Right atrium auricular region (tissue), 2 donors: ENCODE measurements around the gene SEMA3C. TPM values are rescaled to one million over a fixed set of nuclear protein-coding genes. Genes with fewer than 3 reads are reported as not detected.
"Not testable (repeated sequence)": the region's sequence is repeated elsewhere in the genome, so short reads cannot be mapped to it uniquely, and the experiment has no call there.

Experiments
- DNase-seq: peaks from one replicate; pipeline ENCODE4 v3.0.0-alpha.2; 2019; ENCODE audit warnings: low spot score
- H3K27ac ChIP-seq, 2 donors: fragments of 200-600 bp; sonication (generic); 1 replicate in 1 of 2; 2 replicates in 1 of 2; pipeline ENCODE4 v1.5.1; 2016 to 2019
- H3K27me3 ChIP-seq, 2 donors: fragments of 200-600 bp; sonication (generic); one replicate each; pipeline versions ENCODE4 v1.5.1 to v1.6.0; 2017 to 2019
- H3K36me3 ChIP-seq: fragments of 200-600 bp; sonication (generic); one replicate; pipeline ENCODE4 v1.5.1; 2016
- H3K4me1 ChIP-seq, 2 donors: fragments of 200-600 bp; sonication (generic); one replicate each; pipeline versions ENCODE4 v1.5.1 to v1.6.0; 2017 to 2019
- H3K4me3 ChIP-seq, 2 donors: fragments of 200-600 bp; sonication (generic); 1 replicate in 1 of 2; 2 replicates in 1 of 2; pipeline ENCODE4 v1.5.1; 2017 to 2019; ENCODE audit warnings: mild to moderate bottlenecking in 1 of 2, moderate library complexity in 1 of 2
- H3K9me3 ChIP-seq, 2 donors: fragments of 200-600 bp; sonication (generic); one replicate each; pipeline ENCODE4 v1.5.1; 2019
- CTCF ChIP-seq, 2 donors: fragments of 200-600 bp; sonication (generic); IDR thresholded peaks; one replicate each; pipeline ENCODE4 v1.5.1; 2019; ENCODE audit warnings: antibody characterized with exemption in 2 of 2
- total RNA-seq, 2 donors: library from RNA; depleted of rRNA; stranded (reverse); fragments of >200 nt; gene quantifications; one replicate each; pipeline ENCODE4 v1.1.0, GENCODE V29; 2016

The SEMA3C gene
- total RNA-seq, 2 donors from 2014 or later, result 58.3 to 61.6 TPM

GRCh38 chr7:80935991-80936780 is 17.3 kb upstream of the SEMA3C start:
- peaks cover 0 to 2% of the 10 kb centered on the region in 2 donors for H3K4me1 ChIP-seq
- DNase-seq, result no peak
- no peak overlapping the region for H3K27ac ChIP-seq
- H3K27me3 ChIP-seq, result no peaks in the 10 kb centered on the region
- no peak overlapping the region for H3K4me3 ChIP-seq
- no peaks in the 10 kb centered on the region for H3K9me3 ChIP-seq
- H3K36me3 ChIP-seq, result no peaks in the 10 kb centered on the region
- no peak for TF ChIP-seq CTCF (IDR thresholded peaks at IDR 0.05)

DNA sequence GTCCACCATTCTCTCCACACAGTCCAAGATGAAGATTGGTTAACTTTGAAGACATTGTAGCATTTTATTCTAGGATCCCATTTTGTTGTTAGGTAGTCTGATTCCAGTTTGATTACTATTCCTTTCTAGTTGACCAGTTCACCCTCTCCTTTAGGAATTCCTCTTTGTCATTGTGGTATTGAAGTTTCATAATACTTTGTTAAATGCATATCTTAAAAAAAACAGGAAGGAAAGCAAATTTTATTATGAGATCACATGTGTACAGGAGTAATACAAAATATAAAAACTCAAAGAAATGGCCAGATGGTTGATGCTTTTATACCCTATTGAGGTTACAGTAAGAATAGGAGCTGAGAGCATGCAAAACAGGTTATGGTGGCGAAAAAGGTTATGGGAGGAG is 15.5 kb upstream of the SEMA3C start:
- H3K27ac ChIP-seq, result no peak overlapping the region
- H3K36me3 ChIP-seq, result no peaks in the 10 kb centered on the region
- no peak for TF ChIP-seq CTCF (IDR thresholded peaks at IDR 0.05)
- no peaks in the 10 kb centered on the region for H3K27me3 ChIP-seq
- no peak overlapping the region for H3K4me3 ChIP-seq
- H3K9me3 ChIP-seq, result no peaks in the 10 kb centered on the region
- DNase-seq, result no peak
- no peaks in the 10 kb centered on the region for H3K4me1 ChIP-seq

DNA sequence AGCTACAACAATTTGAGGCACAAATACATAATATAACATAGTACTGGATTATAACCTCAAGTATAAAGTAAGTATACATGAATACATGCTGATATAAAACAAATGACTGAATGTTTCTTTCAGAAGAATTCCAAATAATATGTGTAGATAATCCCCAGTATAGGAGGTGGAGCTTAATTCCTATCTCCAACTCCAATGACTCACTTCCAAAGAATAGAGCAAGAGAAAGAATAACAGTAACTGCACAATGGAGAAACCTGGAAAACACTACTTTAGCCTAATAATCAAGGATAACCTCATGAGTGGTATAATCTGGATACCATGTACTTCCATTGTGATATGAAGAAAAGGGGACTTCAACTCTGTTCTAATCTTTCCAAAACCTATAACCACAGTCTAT is 13.7 kb upstream of the SEMA3C start:
- Histone ChIP-seq H3K27me3 (no peaks in the 10 kb centered on the region), H3K27ac (no peak overlapping the region)
- no peak for DNase-seq

DNA sequence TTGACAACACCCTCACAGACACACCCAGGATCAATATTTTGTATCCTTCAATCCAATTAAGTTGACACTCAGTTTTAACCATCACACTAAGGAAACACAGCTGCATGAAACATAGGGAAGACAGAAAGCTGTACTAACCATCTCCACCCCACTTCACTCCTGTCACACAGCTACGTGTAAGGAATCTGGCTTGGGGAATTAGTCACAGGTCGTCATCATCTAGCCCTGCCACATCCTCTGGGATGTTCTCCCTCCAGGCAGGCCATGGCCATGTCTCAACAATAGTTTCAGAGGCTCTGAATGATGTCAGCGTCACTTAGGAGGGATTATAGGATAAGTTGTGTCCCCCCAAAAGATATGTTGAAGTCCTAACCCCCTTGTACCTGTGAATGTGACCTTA is 10.8 kb upstream of the SEMA3C start:
- Histone ChIP-seq H3K4me3 (no peak overlapping the region), H3K9me3 (no peaks in the 10 kb centered on the region), H3K27ac (no peak overlapping the region), H3K4me1 (no peaks in the 10 kb centered on the region), H3K36me3 (no peaks in the 10 kb centered on the region), H3K27me3 (no peaks in the 10 kb centered on the region)
- DNase-seq, result no peak
- no peak for TF ChIP-seq CTCF (IDR thresholded peaks at IDR 0.05)

More for the DNA sequence above, 13.7 kb upstream of the SEMA3C start:
- no peak for TF ChIP-seq CTCF (IDR thresholded peaks at IDR 0.05)
- Histone ChIP-seq H3K4me1 (no peaks in the 10 kb centered on the region), H3K4me3 (no peak overlapping the region), H3K36me3 (no peaks in the 10 kb centered on the region), H3K9me3 (no peaks in the 10 kb centered on the region)

DNA sequence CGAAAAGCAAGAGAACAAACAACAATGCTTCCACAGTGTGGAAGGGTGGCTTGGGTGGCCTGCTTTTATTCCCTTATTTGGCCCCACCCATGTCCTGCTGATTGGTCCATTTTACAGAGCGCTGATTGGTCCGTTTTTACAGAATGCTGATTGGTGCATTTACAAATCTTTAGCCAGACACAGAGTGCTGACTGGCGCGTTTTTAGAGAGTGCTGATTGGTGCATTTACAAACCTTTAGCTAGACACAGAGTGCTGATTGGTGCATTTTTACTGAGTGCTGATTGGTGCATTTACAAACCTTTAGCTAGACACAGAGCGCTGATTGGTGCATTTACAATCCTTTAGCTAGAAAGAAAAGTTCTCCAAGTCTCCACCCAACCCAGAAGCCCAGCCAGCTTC is 8.1 kb upstream of the SEMA3C start:
- not testable (repeated sequence) for H3K27ac ChIP-seq, H3K36me3 ChIP-seq

DNA sequence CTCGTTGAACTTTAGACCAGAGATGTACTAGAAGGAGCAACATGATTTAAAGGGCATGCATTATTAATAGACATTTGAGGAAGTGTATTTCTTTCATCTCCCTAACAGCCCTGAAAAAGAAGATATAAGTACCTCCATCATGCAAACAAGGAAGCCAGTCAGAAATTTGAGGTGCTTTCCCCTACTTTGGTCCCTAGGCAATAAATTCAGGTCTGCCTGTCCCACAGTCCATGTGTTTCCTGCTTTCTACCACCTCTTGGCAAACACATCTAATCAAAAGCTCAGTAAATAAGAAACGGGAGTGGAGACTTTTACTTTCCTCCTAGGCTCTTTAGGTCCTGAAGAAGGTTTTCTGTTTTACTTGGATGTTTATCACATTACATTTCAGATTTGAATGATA is 5.2 kb upstream of the SEMA3C start:
- Histone ChIP-seq H3K4me3 (no peak overlapping the region), H3K27me3 (no peaks in the 10 kb centered on the region), H3K27ac (no peak overlapping the region), H3K4me1 (peaks cover 0 to 7% of the 10 kb centered on the region in 2 donors), H3K9me3 (no peaks in the 10 kb centered on the region), H3K36me3 (no peaks in the 10 kb centered on the region)
- TF ChIP-seq CTCF (IDR thresholded peaks at IDR 0.05), result no peak
- no peak for DNase-seq

More for the DNA sequence above, 8.1 kb upstream of the SEMA3C start:
- DNase-seq, H3K27me3 ChIP-seq, H3K4me3 ChIP-seq, H3K9me3 ChIP-seq, H3K4me1 ChIP-seq: not testable (repeated sequence)
